Measurements from ENCODE around the gene IL1R2. TPM values are rescaled to one million over a fixed set of nuclear protein-coding genes. Genes with fewer than 3 reads are reported as not detected.

IL1R2 gene
- total RNA-seq, 1 experiment from 2014 or later, result not detected

GRCh38 chr2:102040229-102040628 is 48.5 kb downstream of the IL1R2 start:
- DNase-seq (ENCODE audit: low read depth), result no peak

- peak; percentile 64 for DNase-seq (ENCODE audit: low read depth)
Observed at GRCh38 chr2:102041351-102041750, 49.6 kb downstream of the IL1R2 start.

- no peak for DNase-seq (ENCODE audit: low read depth)
Observed at GRCh38 chr2:102042196-102043081, 50.7 kb downstream of the IL1R2 start.

GRCh38 chr2:102043560-102043959 is 51.8 kb downstream of the IL1R2 start:
- no peak for DNase-seq (ENCODE audit: low read depth)

- no peak for DNase-seq (ENCODE audit: low read depth)
Observed at GRCh38 chr2:102044235-102044896, 52.6 kb downstream of the IL1R2 start.

GRCh38 chr2:102044967-102045489 is 53.3 kb downstream of the IL1R2 start:
- DNase-seq (ENCODE audit: low read depth), result peak; percentile 51

GRCh38 chr2:102045697-102046096 is 53.9 kb downstream of the IL1R2 start:
- no peak for DNase-seq (ENCODE audit: low read depth)

GRCh38 chr2:102046135-102046986 is 54.6 kb downstream of the IL1R2 start:
- DNase-seq (ENCODE audit: low read depth), result no peak

- peak; percentile 87 for DNase-seq (ENCODE audit: low read depth)
Observed at GRCh38 chr2:102048465-102048864, 56.7 kb downstream of the IL1R2 start.

GRCh38 chr2:102049756-102050443 is 58.1 kb downstream of the IL1R2 start:
- peak; percentile 45 for DNase-seq (ENCODE audit: low read depth)

- DNase-seq (ENCODE audit: low read depth), result peak; percentile 80
Observed at GRCh38 chr2:102050854-102051391, 59.2 kb downstream of the IL1R2 start.

GRCh38 chr2:102051692-102052277 is 60.0 kb downstream of the IL1R2 start:
- peak; percentile 62 for DNase-seq (ENCODE audit: low read depth)

GRCh38 chr2:102052365-102052764 is 60.6 kb downstream of the IL1R2 start:
- no peak for DNase-seq (ENCODE audit: low read depth)

- DNase-seq (ENCODE audit: low read depth), result no peak
Observed at GRCh38 chr2:102053096-102053495, 61.3 kb downstream of the IL1R2 start.

GRCh38 chr2:102055346-102055990 is 63.7 kb downstream of the IL1R2 start:
- no peak for DNase-seq (ENCODE audit: low read depth)

- DNase-seq (ENCODE audit: low read depth), result no peak
Observed at GRCh38 chr2:102056079-102056581, 64.4 kb downstream of the IL1R2 start.

GRCh38 chr2:102057502-102058292 is 65.9 kb downstream of the IL1R2 start:
- no peak for DNase-seq (ENCODE audit: low read depth)

- DNase-seq (ENCODE audit: low read depth), result no peak
Observed at GRCh38 chr2:102058293-102058833, 66.6 kb downstream of the IL1R2 start.
